Measurements from ENCODE around the gene NRF1. TPM values are rescaled to one million over a fixed set of nuclear protein-coding genes. Genes with fewer than 3 reads are reported as not detected.

NRF1 gene
- total RNA-seq, 1 experiment from 2014 or later, result 25.9 TPM

- no peak overlapping the region for H3K4me2 ChIP-seq (ENCODE audit: low read length)
- no peaks in the 10 kb centered on the region for H3K27me3 ChIP-seq (ENCODE audit: insufficient read depth, low read length)
- H3K36me3 ChIP-seq (ENCODE audit: control insufficient read depth in 1 of 2, insufficient read depth in 2 of 2, low read length in 2 of 2), result no peaks in the 10 kb centered on the region
- H2AFZ ChIP-seq (ENCODE audit: low read depth, low read length, poor library complexity, severe bottlenecking), result no peak overlapping the region
- H3K9me3 ChIP-seq (ENCODE audit: control insufficient read depth in 1 of 2, insufficient read depth in 1 of 2, low read depth in 1 of 2, low read length in 2 of 2), result no peaks in the 10 kb centered on the region
- H3K27ac ChIP-seq (ENCODE audit: low read depth, low read length), result no peak overlapping the region
- intact Hi-C loops (cut with micrococcal nuclease), result no loop called here
- RAD21 ChIA-PET (ENCODE audit: low non-redundant PET in 1 of 2, low total read pairs in 2 of 2, uncharacterized antibody in 2 of 2, unreplicated experiment in 2 of 2), result no interaction called here
- H3K79me2 ChIP-seq (ENCODE audit: insufficient read depth, low read length), result no peaks in the 10 kb centered on the region
- H4K20me1 ChIP-seq (ENCODE audit: insufficient read depth), result no peaks in the 10 kb centered on the region
- POLR2A ChIA-PET, result no interaction called here
- H3K4me3 ChIP-seq (replicated peaks in 1 of 2; ENCODE audit: low read depth in 1 of 2, low read length in 2 of 2), result no peak overlapping the region
- no peak overlapping the region for H3K9ac ChIP-seq (ENCODE audit: low read length)
- BruUV-seq (replicated peaks), result no TSS peak
- no peaks in the 10 kb centered on the region for H3K4me1 ChIP-seq (ENCODE audit: control insufficient read depth in 1 of 2, insufficient read depth in 2 of 2, low read length in 2 of 2)
- TF ChIP-seq YY1 (IDR thresholded peaks at IDR 0.05; ENCODE audit: extremely low read depth, insufficient replicate concordance, low read depth, low read length) (no peak), POLR2A (IDR thresholded peaks at IDR 0.05; ENCODE audit: borderline replicate concordance, extremely low read depth, insufficient read depth, insufficient read length) (no peak), RAD21 (IDR thresholded peaks at IDR 0.05; ENCODE audit: low read depth) (no peak), ZFX (IDR thresholded peaks at IDR 0.05) (no peak), ZNF274 (IDR thresholded peaks at IDR 0.05; ENCODE audit: low read depth, low read length) (no peak), SIN3A (IDR thresholded peaks at IDR 0.05; ENCODE audit: low read depth) (no peak), POLR2AphosphoS5 (IDR thresholded peaks at IDR 0.05; ENCODE audit: low read depth, low read length) (no peak), REST (IDR thresholded peaks at IDR 0.05; ENCODE audit: low read depth) (no peak), CBX3 (IDR thresholded peaks at IDR 0.05; ENCODE audit: low read depth) (no peak), CEBPB (IDR thresholded peaks at IDR 0.05; ENCODE audit: low read depth) (no peak), CTCF (IDR thresholded peaks at IDR 0.05 in 2 of 3, conservative IDR thresholded peaks at IDR 0.05 in 1 of 3; ENCODE audit: borderline replicate concordance in 1 of 3, insufficient read depth in 1 of 3, low read depth in 2 of 3, low read length in 2 of 3) (no peak), TCF7L2 (IDR thresholded peaks at IDR 0.05; ENCODE audit: borderline replicate concordance, extremely low read depth, insufficient read depth, insufficient read length) (no peak), EGR1 (IDR thresholded peaks at IDR 0.05; ENCODE audit: low read depth) (no peak), JUND (IDR thresholded peaks at IDR 0.05) (no peak), ATF3 (IDR thresholded peaks at IDR 0.05) (no peak)
- no peak for DNase-seq (ENCODE audit: low read depth, low spot score)
- ATAC-seq, result no peak
- CTCF ChIA-PET, result no interaction called here
- H3K9me2 ChIP-seq (ENCODE audit: insufficient read depth), result no peaks in the 10 kb centered on the region
Measured at GRCh38 chr7:129789000-129789399, 177.5 kb downstream of the NRF1 start.
